Stimulated activated CD4-positive, alpha-beta T cell treated with anti-CD3 and anti-CD28 coated beads, Interleukin-2, amount 100 ng/mL, for 24 hours (primary cell): ENCODE data around the gene FGF1.
A peak's percentile ranks its signal among the peaks of the same experiment; 100 is the strongest.

ENCODE experiments used
- DNase-seq, 2 donors: peaks; one replicate each; pipeline ENCODE4 v3.0.0-alpha.2; 2020

The FGF1 gene

DNA sequence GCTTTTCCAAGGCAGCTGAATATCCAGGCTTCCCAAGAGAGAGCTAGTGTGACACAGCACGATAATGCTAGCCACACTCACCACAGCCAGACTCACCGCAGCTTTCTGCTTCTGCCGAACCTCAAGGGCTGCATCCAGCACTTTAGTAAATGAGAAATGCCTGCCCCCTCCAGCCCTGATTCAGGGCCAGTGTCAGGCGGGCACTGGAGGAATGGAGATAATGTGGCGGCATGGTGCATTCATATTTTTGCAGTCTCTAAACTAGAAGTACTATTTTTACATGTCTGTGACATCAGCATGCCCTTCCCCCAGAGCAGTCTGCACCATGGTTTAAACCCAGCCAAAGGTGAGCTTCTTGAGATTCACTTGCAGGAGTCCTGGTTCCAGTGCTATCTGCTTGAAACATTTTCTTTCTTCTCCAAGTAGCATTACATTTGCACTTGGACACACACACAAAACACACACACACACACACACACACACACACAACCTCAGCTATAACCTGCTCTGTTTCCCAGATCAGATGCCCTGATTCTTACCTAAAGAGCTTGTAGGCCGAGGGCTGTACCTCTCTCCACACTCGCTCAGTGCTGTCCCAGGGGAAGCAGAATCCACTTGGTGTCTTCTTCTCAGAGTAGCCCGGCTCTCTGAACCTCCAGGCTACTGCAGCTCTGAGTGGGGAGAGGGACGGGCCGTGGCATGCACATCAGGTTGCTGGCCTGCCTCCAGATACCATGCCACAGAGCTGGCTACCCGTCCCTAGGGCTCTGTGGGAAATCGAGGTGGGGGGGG, at the start of gene FGF1:
TSS of gene FGF1 (minus strand) at position 673 of the 792 bp plus-strand sequence. CDS start 71,963 bp downstream, outside the sequence.
- DNase-seq, result no peak

DNA sequence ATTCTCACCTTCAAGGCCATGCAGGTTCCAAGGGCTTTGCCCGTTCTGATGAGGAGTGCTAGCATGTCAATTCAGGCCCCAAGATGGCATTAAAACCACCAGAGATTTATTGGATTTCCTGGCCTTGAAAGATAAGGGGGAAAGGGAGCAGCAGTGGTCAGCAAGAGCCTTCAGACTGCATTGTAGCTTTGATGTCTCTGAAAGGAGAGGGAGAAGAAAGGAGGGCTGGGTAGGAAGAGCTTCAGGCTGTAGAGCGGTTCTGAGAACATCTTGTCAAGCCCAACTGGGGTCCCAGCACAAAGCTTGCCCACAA, 41.8 kb upstream of the FGF1 start:
- no peak for DNase-seq

DNA sequence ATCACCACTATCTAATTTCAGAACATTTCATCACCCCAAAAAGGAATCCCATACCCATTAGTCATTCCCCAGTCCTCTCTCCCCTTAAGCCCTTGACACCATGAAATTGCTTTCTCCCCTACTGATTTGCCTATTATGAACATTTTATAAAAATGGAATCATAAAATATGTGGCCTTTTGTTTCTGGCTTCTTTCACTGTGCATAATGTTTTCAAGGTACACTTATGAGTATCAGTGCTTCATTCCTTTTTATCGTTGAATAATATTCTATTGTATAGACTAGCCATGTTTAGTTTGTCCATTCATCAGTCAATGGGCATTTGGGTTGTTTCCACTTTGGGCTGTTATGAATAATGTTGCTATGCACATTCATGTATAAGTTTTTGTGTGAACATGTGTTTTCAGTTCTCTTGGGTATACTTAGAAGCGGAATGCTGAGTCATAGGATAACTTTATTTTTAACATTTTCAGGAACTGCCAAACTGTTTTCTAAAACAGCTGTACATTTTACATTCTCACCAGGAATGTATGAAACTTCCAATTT, 40.4 kb upstream of the FGF1 start:
- no peak for DNase-seq

- no peak for DNase-seq
Measured at GRCh38 chr5:142725231-142726187, 39.6 kb upstream of the FGF1 start.

DNA sequence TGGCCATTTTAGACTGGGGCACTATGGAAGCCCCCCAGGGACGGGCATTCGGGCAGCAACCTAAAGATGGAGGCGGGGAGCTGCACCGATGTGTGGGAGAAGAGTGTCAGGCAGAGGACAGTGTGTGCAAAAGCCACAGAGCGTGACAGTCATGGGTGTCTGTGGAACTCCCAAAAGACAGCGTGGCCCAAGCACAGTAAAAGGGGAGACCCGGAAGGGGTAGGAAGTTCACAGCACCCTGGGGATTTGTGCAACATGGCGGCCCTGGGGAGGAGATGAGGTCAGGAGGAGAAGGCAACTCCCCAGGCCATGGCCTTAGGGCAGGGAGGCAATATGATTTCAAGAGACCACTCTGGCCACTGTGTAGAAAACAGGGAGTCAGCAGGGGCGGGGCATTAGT, 38.9 kb upstream of the FGF1 start:
- no peak for DNase-seq

DNA sequence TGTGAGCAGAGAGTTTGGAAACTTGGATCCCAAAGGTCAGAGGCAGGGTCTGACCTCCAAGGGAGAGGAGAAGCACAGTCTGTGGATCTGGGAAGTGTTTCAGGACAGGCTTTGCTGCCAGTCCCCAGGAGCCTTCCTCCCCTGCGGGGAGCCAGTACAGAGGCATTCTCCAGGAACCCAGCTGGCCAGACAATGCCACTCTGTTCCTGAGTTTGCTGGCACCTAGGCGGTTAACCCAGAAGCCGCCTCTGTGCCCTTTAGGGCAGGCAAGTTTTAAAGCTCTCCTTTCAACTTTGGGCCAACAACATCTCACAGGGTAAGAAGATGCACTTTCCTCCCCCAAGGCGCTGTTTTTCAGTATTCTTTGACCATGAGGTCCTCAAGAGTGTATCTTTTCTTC, 37.0 kb upstream of the FGF1 start:
- DNase-seq, result no peak

DNA sequence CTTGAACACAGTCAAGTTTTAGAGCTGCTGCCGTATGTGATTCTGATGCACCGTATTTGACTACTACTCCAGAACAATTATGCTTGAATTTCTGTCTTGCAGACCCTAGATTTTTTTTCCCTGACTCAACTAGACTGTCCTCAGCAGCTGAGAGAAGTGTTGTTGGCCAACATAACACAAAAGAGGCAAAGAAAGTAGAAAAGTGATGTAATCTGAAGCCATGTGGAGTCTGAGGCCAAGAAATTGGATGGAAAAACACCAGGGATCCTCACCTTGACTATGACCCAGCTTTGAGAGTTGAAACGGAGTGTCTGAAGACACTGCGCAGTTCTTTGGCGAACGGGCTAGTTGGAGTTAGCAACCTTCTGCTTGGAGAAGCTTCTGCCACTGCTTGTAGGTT, 36.3 kb upstream of the FGF1 start:
- no peak for DNase-seq

- DNase-seq, result no peak
Measured at GRCh38 chr5:142720641-142721271, 34.9 kb upstream of the FGF1 start.

- no peak for DNase-seq
Measured at GRCh38 chr5:142719836-142720370, 34.0 kb upstream of the FGF1 start.

GRCh38 chr5:142717582-142718215, 31.8 kb upstream of the FGF1 start:
- DNase-seq, result no peak

DNA sequence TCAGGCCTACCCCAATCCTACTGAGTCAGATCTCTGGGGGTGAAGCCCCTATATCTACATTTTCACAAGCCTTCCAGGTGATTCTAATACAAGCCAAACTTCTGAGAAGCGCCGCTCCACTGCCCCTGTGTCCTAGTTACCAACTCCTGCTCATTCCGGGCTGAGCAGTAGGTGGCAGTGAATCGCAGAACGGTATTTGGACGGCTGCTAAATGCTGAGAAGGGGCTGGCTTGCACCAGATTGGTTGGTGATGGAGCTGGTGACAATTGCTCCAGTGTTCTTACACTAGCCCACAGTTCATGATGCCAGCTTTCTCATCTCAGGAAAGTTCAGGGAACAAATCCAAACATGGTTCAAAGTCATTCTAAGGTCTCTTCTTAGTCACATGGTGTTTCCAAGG, 31.1 kb upstream of the FGF1 start:
- peak in 1 of 2 donors; percentile 25 for DNase-seq

- DNase-seq, result no peak
Measured at GRCh38 chr5:142715291-142715690, 29.4 kb upstream of the FGF1 start.

DNA sequence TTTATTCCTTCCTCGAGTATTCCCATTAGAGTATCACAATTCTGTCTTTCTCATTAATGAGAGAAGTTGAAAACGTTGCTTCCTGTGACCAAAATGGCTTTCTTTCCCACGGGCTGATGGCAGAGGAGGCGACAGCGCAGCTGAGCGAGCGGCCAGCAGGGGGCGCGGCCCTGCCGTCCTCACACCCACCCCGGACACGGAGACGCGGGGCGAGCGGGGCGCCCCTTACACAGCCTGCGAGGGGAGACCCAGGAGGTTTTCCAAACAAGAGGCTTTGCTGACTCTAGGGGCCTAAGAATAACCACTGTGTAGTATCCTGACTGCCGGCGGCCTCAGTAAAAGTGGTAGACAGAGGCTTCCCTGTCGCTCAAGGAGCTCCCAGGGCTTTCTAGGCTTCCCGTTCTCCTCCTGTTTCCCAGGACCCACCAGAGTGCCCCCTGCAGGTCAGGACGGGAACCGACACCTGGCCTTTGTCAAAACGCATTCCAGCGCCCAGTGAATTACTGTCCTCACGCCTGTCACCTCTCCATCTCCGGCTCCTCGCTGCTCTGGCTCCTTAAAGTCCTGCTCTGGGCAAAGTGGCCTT, 27.3 kb upstream of the FGF1 start:
- DNase-seq, result peak; percentile 87 to 89

DNA sequence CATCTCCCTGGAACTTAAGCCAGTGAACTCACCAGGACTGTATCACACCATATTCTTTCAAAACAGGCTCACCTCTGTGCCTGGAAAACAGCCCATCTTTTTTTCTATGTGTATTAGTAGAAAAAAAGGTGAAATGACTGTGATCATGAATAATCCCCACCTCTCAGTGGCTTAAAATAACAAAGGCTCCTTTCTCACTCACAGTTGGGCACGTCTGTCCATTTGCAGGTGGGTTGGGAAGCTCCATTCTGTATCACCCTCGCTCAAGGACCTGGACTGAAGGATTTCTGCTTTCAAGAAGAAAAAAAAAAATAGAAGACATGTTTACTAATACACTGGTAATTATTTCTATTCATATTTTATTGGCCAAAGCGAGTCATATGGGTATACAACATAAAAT, 17.3 kb upstream of the FGF1 start:
- no peak for DNase-seq

- DNase-seq, result no peak
Measured at GRCh38 chr5:142701673-142702311, 15.9 kb upstream of the FGF1 start.

GRCh38 chr5:142700566-142700965, 14.7 kb upstream of the FGF1 start:
- no peak for DNase-seq

DNA sequence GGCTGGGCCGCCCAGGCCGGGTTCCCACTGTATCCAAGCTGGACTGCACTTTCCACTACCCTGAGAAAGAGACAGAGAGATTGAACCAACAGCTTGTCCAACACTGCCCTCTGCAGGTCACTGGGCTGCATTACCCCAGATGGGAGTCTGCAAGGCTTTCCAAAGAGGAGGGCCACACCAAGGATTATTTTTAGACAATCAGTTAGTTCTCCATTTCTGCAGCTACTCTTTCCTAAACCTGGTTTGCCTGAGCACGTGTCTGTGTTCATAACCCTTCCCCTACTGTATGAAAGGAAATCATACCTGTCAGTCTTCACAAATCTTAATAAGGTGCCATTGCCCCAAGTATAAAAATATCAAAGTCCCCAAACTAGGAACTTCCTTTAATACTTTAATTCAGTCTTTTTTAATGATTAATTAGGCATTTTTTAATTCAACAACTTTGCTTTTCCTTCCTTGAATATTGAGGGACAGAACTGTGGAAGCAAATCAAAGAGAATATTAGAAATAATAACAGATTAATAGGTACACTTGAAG, 13.4 kb upstream of the FGF1 start:
- peak; percentile 82 to 84 for DNase-seq

- no peak for DNase-seq
Measured at GRCh38 chr5:142698447-142699183, 12.7 kb upstream of the FGF1 start.

GRCh38 chr5:142697356-142698255, 11.7 kb upstream of the FGF1 start:
- DNase-seq, result no peak
